ENCODE measurements around the gene IFIT3.
"Not testable (repeated sequence)": the region's sequence is repeated elsewhere in the genome, so short reads cannot be mapped to it uniquely, and the experiment has no call there.

The IFIT3 gene

GRCh38 chr10:89347701-89348457 lies 20.1 kb downstream of the IFIT3 start:
- no peak for TF ChIP-seq CTCF (IDR thresholded peaks at IDR 0.05; ENCODE audit: low read depth, low read length)
- no peak overlapping the region for H3K4me3 ChIP-seq (ENCODE audit: low read depth, low read length)
- DNase-seq (ENCODE audit: low read depth, low spot score) = no peak
- in situ Hi-C loops (cut with HindIII; ENCODE audit: low sequenced_read_pairs) = no loop called here

GRCh38 chr10:89348481-89348880 lies 20.7 kb downstream of the IFIT3 start:
- no peak overlapping the region for H3K4me3 ChIP-seq (ENCODE audit: low read depth, low read length)
- in situ Hi-C loops (cut with HindIII; ENCODE audit: low sequenced_read_pairs) = no loop called here
- no peak for TF ChIP-seq CTCF (IDR thresholded peaks at IDR 0.05; ENCODE audit: low read depth, low read length)
- no peak for DNase-seq (ENCODE audit: low read depth, low spot score)

- no peak for TF ChIP-seq CTCF (IDR thresholded peaks at IDR 0.05; ENCODE audit: low read depth, low read length)
- no peak overlapping the region for H3K4me3 ChIP-seq (ENCODE audit: low read depth, low read length)
- in situ Hi-C loops (cut with HindIII; ENCODE audit: low sequenced_read_pairs) = no loop called here
- no peak for DNase-seq (ENCODE audit: low read depth, low spot score)
Measured at GRCh38 chr10:89348975-89349374, 21.2 kb downstream of the IFIT3 start.

GRCh38 chr10:89350631-89351315 lies 23.0 kb downstream of the IFIT3 start:
- H3K4me3 ChIP-seq (ENCODE audit: low read depth, low read length); in situ Hi-C loops (cut with HindIII; ENCODE audit: low sequenced_read_pairs): not testable (repeated sequence)
- DNase-seq (ENCODE audit: low read depth, low spot score) = peak; percentile 14

GRCh38 chr10:89351412-89351779 lies 23.6 kb downstream of the IFIT3 start:
- no peak for TF ChIP-seq CTCF (IDR thresholded peaks at IDR 0.05; ENCODE audit: low read depth, low read length)
- DNase-seq (ENCODE audit: low read depth, low spot score) = peak; percentile 62
- no peak overlapping the region for H3K4me3 ChIP-seq (ENCODE audit: low read depth, low read length)

GRCh38 chr10:89351780-89352597 lies 24.2 kb downstream of the IFIT3 start:
- DNase-seq (ENCODE audit: low read depth, low spot score) = peak; percentile 93
- in situ Hi-C loops (cut with HindIII; ENCODE audit: low sequenced_read_pairs) = no loop called here
- peak overlapping the region; percentile 2 for H3K4me3 ChIP-seq (ENCODE audit: low read depth, low read length)
- TF ChIP-seq CTCF (IDR thresholded peaks at IDR 0.05; ENCODE audit: low read depth, low read length) = no peak

More at GRCh38 chr10:89351412-89351779, 23.6 kb downstream of the IFIT3 start:
- in situ Hi-C loops (cut with HindIII; ENCODE audit: low sequenced_read_pairs) = no loop called here
